Left lung (tissue), 10 donors: ENCODE results near the gene FARP1. TPM values are rescaled to one million over a fixed set of nuclear protein-coding genes. Genes with fewer than 3 reads are reported as not detected.

Source experiments
- ATAC-seq: fragments of 200-7000 bp; cut with Tn5 transposase; one replicate; pipeline ENCODE4 v1.9.1; 2020; ENCODE audit warnings: moderate library complexity
- DNase-seq, 4 donors: peaks; one replicate each; pipeline ENCODE4 v3.0.0-alpha.2; 2013 to 2020
- H3K27ac ChIP-seq, 2 donors: fragments of 200-600 bp; sonication (generic) in 1 of 2; one replicate each; pipeline versions ENCODE4 v1.5.0 to v1.8.0; 2020 to 2021
- H3K27me3 ChIP-seq, 2 donors: fragments of 200-600 bp; sonication (generic) in 1 of 2; one replicate each; pipeline versions ENCODE4 v1.5.0 to v1.8.0; 2020 to 2021
- H3K36me3 ChIP-seq, 2 donors: fragments of 200-600 bp; sonication (generic) in 1 of 2; one replicate each; pipeline versions ENCODE4 v1.5.0 to v1.8.0; 2020 to 2021
- H3K4me1 ChIP-seq, 2 donors: fragments of 200-600 bp; one replicate each; pipeline ENCODE4 v1.8.0; 2021
- H3K4me3 ChIP-seq, 2 donors: fragments of 200-600 bp; sonication (generic) in 1 of 2; one replicate each; pipeline versions ENCODE4 v1.5.0 to v1.8.0; 2020 to 2021; ENCODE audit warnings: mild to moderate bottlenecking in 1 of 2
- H3K9me3 ChIP-seq, 2 donors: fragments of 200-600 bp; sonication (generic) in 1 of 2; one replicate each; pipeline versions ENCODE4 v1.5.0 to v1.8.0; 2020 to 2021
- intact Hi-C, 2 donors: fragments of 100-400 bp; cut with DNase I; formaldehyde crosslinking; loops; one replicate each; pipeline versions ENCODE4 v1.11.2 to v1.14.2; 2022
- polyA plus RNA-seq, 6 donors: library from polyadenylated mRNA; unstranded; fragments of 120-200 nt; gene quantifications; one replicate each; pipeline ENCODE4 v1.2.1, GENCODE V29; 2013; ENCODE audit not compliant: insufficient read length in 6 of 6
- total RNA-seq, 2 donors: library from RNA; stranded (reverse); fragmentation: NEBNext Ultra II Directional; extraction: Animal tissue kit (Norgen Biotek cat#: 25700); gene quantifications; one replicate each; pipeline ENCODE4 v1.2.1, GENCODE V29; 2021
- TF ChIP-seq, protein P1 (sequence below), 2 donors: fragments of 200-600 bp; sonication (generic) in 1 of 2; IDR thresholded peaks; one replicate each; pipeline versions ENCODE4 v1.5.0 to v1.8.0; 2021; ENCODE audit warnings: antibody characterized with exemption in 2 of 2
- donor health status: DM: no; HTN: yes; CAD: no.
- donor health status: DM: no; HTN: no; CAD: no.

Gene FARP1
- total and polyA plus RNA-seq, 8 donors = 78.9 to 142 (median 132) TPM

DNA sequence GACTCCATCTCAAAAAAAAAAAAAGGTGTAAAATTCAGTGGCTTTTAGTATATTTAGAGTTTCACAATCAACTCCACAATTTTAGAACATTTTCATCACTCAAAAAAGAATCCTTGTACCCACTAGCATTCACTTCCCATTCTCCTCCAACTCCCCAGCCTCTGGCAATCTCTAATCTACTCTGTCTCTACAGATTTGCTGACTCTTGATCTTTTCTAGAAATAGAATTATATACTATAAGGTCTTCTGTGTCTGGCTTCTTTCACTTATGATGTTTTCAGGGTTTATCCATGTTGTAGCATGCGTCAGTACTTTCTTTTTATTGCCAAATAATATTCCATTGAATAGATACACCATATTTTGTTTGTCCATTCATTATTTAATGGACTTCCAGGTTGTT is 8.0 kb upstream of the FARP1 start:
- H3K27me3 ChIP-seq = peaks cover 0 to 1% of the 10 kb centered on the region in 2 donors
- no peaks in the 10 kb centered on the region for H3K4me1 ChIP-seq
- ATAC-seq = no peak
- TF ChIP-seq, protein P1, sequence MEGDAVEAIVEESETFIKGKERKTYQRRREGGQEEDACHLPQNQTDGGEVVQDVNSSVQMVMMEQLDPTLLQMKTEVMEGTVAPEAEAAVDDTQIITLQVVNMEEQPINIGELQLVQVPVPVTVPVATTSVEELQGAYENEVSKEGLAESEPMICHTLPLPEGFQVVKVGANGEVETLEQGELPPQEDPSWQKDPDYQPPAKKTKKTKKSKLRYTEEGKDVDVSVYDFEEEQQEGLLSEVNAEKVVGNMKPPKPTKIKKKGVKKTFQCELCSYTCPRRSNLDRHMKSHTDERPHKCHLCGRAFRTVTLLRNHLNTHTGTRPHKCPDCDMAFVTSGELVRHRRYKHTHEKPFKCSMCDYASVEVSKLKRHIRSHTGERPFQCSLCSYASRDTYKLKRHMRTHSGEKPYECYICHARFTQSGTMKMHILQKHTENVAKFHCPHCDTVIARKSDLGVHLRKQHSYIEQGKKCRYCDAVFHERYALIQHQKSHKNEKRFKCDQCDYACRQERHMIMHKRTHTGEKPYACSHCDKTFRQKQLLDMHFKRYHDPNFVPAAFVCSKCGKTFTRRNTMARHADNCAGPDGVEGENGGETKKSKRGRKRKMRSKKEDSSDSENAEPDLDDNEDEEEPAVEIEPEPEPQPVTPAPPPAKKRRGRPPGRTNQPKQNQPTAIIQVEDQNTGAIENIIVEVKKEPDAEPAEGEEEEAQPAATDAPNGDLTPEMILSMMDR (IDR thresholded peaks at IDR 0.05) = no peak
- H3K4me3 ChIP-seq = no peak overlapping the region
- intact Hi-C loops = no loop called here
- no peak overlapping the region for H3K27ac ChIP-seq
- H3K9me3 ChIP-seq = no peaks in the 10 kb centered on the region
- H3K36me3 ChIP-seq = no peaks in the 10 kb centered on the region
- DNase-seq = no peak

DNA sequence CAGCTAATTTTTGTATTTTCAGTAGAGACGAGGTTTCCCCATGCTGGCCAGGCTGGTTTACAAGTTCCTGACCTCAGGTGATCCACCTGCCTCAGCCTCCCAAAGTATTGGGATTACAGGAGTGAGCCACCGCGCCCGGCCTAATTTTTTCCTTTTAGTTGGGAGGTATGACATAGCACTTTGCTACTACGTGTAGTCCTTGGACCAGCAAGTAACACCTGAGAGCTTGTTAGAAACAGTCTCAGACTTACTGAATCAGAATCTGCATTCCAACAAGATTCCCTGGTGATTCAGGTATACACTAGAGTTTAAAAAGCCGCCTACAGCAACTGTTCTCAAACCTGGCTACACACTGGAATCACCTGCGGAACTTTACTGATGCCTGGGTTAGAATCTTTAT is 1.8 kb upstream of the FARP1 start:
- intact Hi-C loops = no loop called here
- H3K4me3 ChIP-seq = no peak overlapping the region
- TF ChIP-seq, protein P1 (IDR thresholded peaks at IDR 0.05) = no peak
- no peaks in the 10 kb centered on the region for H3K36me3 ChIP-seq
- peaks cover 0 to 53% of the 10 kb centered on the region in 2 donors for H3K27me3 ChIP-seq
- no peak for ATAC-seq
- DNase-seq = no peak
- H3K4me1 ChIP-seq = peaks cover 0 to 29% of the 10 kb centered on the region in 2 donors
- H3K27ac ChIP-seq = no peak overlapping the region
- no peaks in the 10 kb centered on the region for H3K9me3 ChIP-seq

DNA sequence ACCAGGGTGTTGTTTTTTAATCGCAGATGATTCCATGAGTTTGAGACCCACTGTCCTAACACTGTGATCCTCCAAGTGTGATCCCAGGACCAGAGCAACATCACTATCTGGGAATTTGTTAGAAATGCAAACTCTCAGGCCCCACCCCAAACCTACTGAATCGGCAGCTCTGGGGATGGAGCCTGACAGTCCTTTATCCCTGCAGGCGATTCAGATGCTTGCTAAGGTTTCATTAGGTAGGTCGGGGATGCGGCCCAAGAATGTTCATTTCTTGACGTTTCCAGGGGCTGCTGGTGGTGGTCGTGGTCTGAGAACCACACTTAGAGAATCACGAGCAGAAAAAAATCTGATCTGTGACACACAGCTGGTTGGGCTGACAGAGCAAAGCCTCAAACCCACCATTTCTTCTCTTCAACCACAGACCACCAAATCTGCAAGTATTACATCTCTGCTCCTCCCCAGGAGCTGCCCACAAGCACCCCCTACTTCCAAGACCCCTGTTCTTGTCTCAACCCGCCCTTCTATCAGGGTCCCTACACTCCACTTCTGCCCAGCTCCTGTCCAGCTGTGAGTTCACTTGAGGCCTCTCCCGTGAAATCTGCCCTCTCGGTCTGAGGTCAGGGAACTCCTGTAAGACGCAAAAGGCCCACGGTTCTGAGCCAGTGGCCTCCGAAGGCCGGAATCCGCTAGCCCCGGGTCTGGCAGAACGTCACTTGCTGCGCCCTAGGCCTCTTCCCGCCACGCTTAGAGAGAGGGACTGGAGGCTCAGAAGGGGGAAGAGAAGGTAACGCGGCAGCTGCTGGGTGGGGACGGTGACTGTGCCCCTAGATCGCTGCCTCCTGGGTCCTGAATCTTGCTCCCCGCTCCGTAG is 1.1 kb upstream of the FARP1 start:
- DNase-seq (peak in 2 of 4 donors; percentile 24 to 40), ATAC-seq (peak; percentile 29)
- Histone ChIP-seq H3K27me3 (peaks cover 0 to 53% of the 10 kb centered on the region in 2 donors), H3K9me3 (no peaks in the 10 kb centered on the region), H3K27ac (peak overlapping the region in 1 of 2 donors; percentile 74), H3K36me3 (no peaks in the 10 kb centered on the region), H3K4me3 (peak overlapping the region; percentile 48 to 55), H3K4me1 (peaks cover 0 to 29% of the 10 kb centered on the region in 2 donors)
- intact Hi-C loops = no loop called here
- TF ChIP-seq, protein P1 (IDR thresholded peaks at IDR 0.05) = no peak

DNA sequence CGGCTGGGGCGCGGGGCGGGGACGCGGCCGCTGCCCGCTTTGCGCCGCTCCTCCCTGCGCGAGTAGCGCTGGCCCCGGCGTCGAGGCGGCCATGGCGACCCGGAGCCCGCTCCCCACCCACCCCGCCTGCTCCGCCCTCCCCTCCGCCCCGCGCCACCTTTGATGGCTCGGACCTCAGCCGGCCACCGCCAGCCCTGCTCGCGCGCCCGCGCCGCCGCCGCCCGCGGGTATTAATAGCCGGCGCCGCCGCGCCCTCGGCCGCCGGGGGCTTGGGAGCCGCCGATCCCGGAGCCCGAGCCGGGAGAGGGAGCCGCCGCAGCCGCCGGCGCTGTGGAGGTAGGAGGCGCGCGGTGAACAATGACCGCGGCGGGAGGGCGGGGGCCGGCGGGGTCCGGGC is 261 bp downstream of the FARP1 start:
- intact Hi-C loops = no loop called here
- peak in 1 of 4 donors; percentile 87 for DNase-seq

DNA sequence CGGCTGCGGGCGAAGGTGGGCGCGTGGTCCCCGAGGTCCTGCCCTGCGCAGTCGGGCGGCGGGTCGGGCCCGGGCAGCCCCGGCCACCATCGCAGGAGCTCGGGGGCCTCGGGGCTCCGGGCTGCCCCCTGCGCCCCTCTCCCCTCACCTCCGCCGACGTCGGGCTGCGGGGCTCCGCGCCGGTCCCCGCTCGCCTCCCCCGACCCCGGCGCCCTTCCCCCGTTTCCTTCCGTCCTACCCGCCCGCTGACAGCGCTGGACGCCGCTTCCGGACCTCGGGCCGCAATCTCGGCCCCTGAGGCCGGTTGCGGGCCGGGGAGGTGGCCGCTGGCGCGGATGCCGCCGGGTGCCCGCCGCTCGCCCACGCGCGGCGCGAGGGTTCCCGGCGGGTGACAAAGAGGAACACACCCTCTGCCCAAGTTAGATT is 720 bp downstream of the FARP1 start:
- intact Hi-C loops = no loop called here
- Histone ChIP-seq H3K36me3 (no peaks in the 10 kb centered on the region), H3K4me3 (peak overlapping the region; percentile 54 to 55), H3K27me3 (peaks cover 0 to 53% of the 10 kb centered on the region in 2 donors), H3K9me3 (no peaks in the 10 kb centered on the region), H3K27ac (peak overlapping the region; percentile 59 to 77), H3K4me1 (peaks cover 0 to 29% of the 10 kb centered on the region in 2 donors)
- peak in 3 of 4 donors; percentile 28 to 79 (median 37) for DNase-seq
- ATAC-seq = peak; percentile 2
- TF ChIP-seq, protein P1 (IDR thresholded peaks at IDR 0.05) = no peak

More for the DNA sequence above, 261 bp downstream of the FARP1 start:
- H3K36me3 ChIP-seq = no peaks in the 10 kb centered on the region
- H3K27ac ChIP-seq = peak overlapping the region; percentile 59 to 77
- peaks cover 0 to 29% of the 10 kb centered on the region in 2 donors for H3K4me1 ChIP-seq
- H3K9me3 ChIP-seq = no peaks in the 10 kb centered on the region
- ATAC-seq = no peak
- TF ChIP-seq, protein P1 (IDR thresholded peaks at IDR 0.05) = no peak
- H3K27me3 ChIP-seq = peaks cover 0 to 53% of the 10 kb centered on the region in 2 donors
- peak overlapping the region; percentile 54 to 55 for H3K4me3 ChIP-seq
